H9 (cell line): ENCODE data around the gene WBP1. TPM values are rescaled to one million over a fixed set of nuclear protein-coding genes. Genes with fewer than 3 reads are reported as not detected.

ENCODE experiments used
- DNase-seq: peaks from one replicate; pipeline ENCODE4 v3.0.0-alpha.2; 2017
- H2AFZ ChIP-seq: one replicate; pipeline ENCODE4 v1.6.1; 2013; ENCODE audit warnings: mild to moderate bottlenecking, low read length, control low read depth, moderate library complexity
- H2AK5ac ChIP-seq: 2 replicates; pipeline ENCODE4 v1.6.1; 2013; ENCODE audit warnings: low read length, control low read depth, mixed read lengths; ENCODE audit not compliant: insufficient read length
- H2BK120ac ChIP-seq: one replicate; pipeline ENCODE4 v1.6.1; 2013; ENCODE audit warnings: low read depth, mild to moderate bottlenecking, low read length, control low read depth, inconsistent platforms; ENCODE audit not compliant: poor library complexity, severe bottlenecking
- H2BK12ac ChIP-seq: 2 replicates; pipeline ENCODE4 v1.6.1; 2013; ENCODE audit warnings: low read length, control low read depth, mixed read lengths, low read depth; ENCODE audit not compliant: insufficient read length
- H2BK15ac ChIP-seq: 2 replicates; pipeline ENCODE4 v1.6.1; 2013; ENCODE audit warnings: low read depth, low read length, control low read depth
- H2BK20ac ChIP-seq: one replicate; pipeline ENCODE4 v1.6.1; 2013; ENCODE audit warnings: low read depth, mild to moderate bottlenecking, low read length, control low read depth, inconsistent platforms; ENCODE audit not compliant: poor library complexity, severe bottlenecking
- H2BK5ac ChIP-seq: 2 replicates; pipeline ENCODE4 v1.6.1; 2013; ENCODE audit warnings: low read length, control low read depth, mixed read lengths; ENCODE audit not compliant: insufficient read length
- H3K14ac ChIP-seq: 2 replicates; pipeline ENCODE4 v1.6.1; 2013; ENCODE audit warnings: low read length, control low read depth; ENCODE audit not compliant: insufficient read depth
- H3K18ac ChIP-seq: 2 replicates; pipeline ENCODE4 v1.6.1; 2013; ENCODE audit warnings: low read depth, mild to moderate bottlenecking, mixed read lengths, low read length, control low read depth; ENCODE audit not compliant: insufficient read length
- H3K23ac ChIP-seq: 2 replicates; pipeline ENCODE4 v1.6.1; 2013; ENCODE audit warnings: low read length, control low read depth, mixed read lengths, low read depth; ENCODE audit not compliant: insufficient read length
- H3K23me2 ChIP-seq: 2 replicates; pipeline ENCODE4 v1.6.1; 2013; ENCODE audit warnings: low read depth, mild to moderate bottlenecking, mixed read lengths, low read length, control low read depth; ENCODE audit not compliant: insufficient read length, poor library complexity, severe bottlenecking
- H3K27ac ChIP-seq: 2 replicates; pipeline ENCODE4 v1.5.1; 2013; ENCODE audit warnings: low read length, control low read depth, mixed read lengths, low read depth; ENCODE audit not compliant: insufficient read length
- H3K27me3 ChIP-seq: 2 replicates; pipeline ENCODE4 v1.6.1; 2013; ENCODE audit warnings: low read length, control low read depth, inconsistent platforms; ENCODE audit not compliant: insufficient read depth
- H3K4ac ChIP-seq: 2 replicates; pipeline ENCODE4 v1.6.1; 2013; ENCODE audit warnings: low read depth, mild to moderate bottlenecking, control low read depth, inconsistent platforms, low read length, moderate library complexity
- H3K4me1 ChIP-seq: 2 replicates; pipeline ENCODE4 v1.6.1; 2013; ENCODE audit warnings: low read length, control low read depth, inconsistent platforms; ENCODE audit not compliant: insufficient read depth
- H3K4me2 ChIP-seq: 2 replicates; pipeline ENCODE4 v1.6.1; 2013; ENCODE audit warnings: low read length, control low read depth, mixed read lengths; ENCODE audit not compliant: insufficient read length, insufficient read depth
- H3K56ac ChIP-seq: 2 replicates; pipeline ENCODE4 v1.6.1; 2013; ENCODE audit warnings: low read depth, mild to moderate bottlenecking, mixed read lengths, low read length, control low read depth; ENCODE audit not compliant: insufficient read length
- H3K79me1 ChIP-seq: 2 replicates; pipeline ENCODE4 v1.6.1; 2013; ENCODE audit warnings: low read depth, mild to moderate bottlenecking, moderate library complexity, low read length, control low read depth, inconsistent platforms; ENCODE audit not compliant: insufficient read depth, poor library complexity, severe bottlenecking
- H3K79me2 ChIP-seq: 2 replicates; pipeline ENCODE4 v1.6.1; 2013; ENCODE audit warnings: low read length, control low read depth, inconsistent platforms; ENCODE audit not compliant: insufficient read depth
- H3K9ac ChIP-seq: 2 replicates; pipeline ENCODE4 v1.6.1; 2013; ENCODE audit warnings: low read length, control low read depth, mixed read lengths; ENCODE audit not compliant: insufficient read length; ENCODE audit errors: extremely low read depth
- H3K9me3 ChIP-seq: one replicate; pipeline ENCODE4 v1.6.1; 2013; ENCODE audit warnings: low read depth, low read length, inconsistent platforms; ENCODE audit not compliant: control insufficient read depth
- H3T11ph ChIP-seq: one replicate; pipeline ENCODE4 v1.6.1; 2013; ENCODE audit warnings: mild to moderate bottlenecking, low read length, control low read depth, inconsistent platforms
- H4K20me1 ChIP-seq: one replicate; pipeline ENCODE4 v1.6.1; 2013; ENCODE audit not compliant: control insufficient read depth, insufficient read length, insufficient read depth
- H4K5ac ChIP-seq: 2 replicates; pipeline ENCODE4 v1.6.1; 2013; ENCODE audit warnings: low read depth, mild to moderate bottlenecking, mixed read lengths, low read length, control low read depth; ENCODE audit not compliant: insufficient read length
- H4K8ac ChIP-seq: replicated peaks from 2 replicates; pipeline ENCODE4 v1.6.1; 2013; ENCODE audit warnings: low read length, control low read depth, mixed read lengths, low read depth; ENCODE audit not compliant: insufficient read length
- H4K91ac ChIP-seq: 2 replicates; pipeline ENCODE4 v1.6.1; 2013; ENCODE audit warnings: low read depth, mild to moderate bottlenecking, moderate library complexity, mixed read lengths, low read length, control low read depth; ENCODE audit not compliant: insufficient read length
- H3K27ac Mint-ChIP-seq, 3 experiments: 2 replicates in 2 of 3; 3 replicates in 1 of 3; pipeline ENCODE4 v1.8.0; 2020 to 2021; ENCODE audit warnings: mixed read lengths in 3 of 3, mild to moderate bottlenecking in 1 of 3, moderate library complexity in 1 of 3
- H3K27me3 Mint-ChIP-seq: 2 replicates; pipeline ENCODE4 v1.8.0; 2021; ENCODE audit warnings: low read depth, mild to moderate bottlenecking, moderate library complexity, mixed read lengths
- H3K36me3 Mint-ChIP-seq, 3 experiments: 2 replicates in 2 of 3; 3 replicates in 1 of 3; pipeline ENCODE4 v1.8.0; 2020 to 2021; ENCODE audit warnings: low read depth in 3 of 3, mixed read lengths in 3 of 3; ENCODE audit not compliant: insufficient read depth in 1 of 3
- H3K4me1 Mint-ChIP-seq, 2 experiments: 2 replicates each; pipeline ENCODE4 v1.8.0; 2020; ENCODE audit warnings: mixed read lengths in 2 of 2
- H3K4me3 Mint-ChIP-seq, 2 experiments: 2 replicates in 1 of 2; 3 replicates in 1 of 2; pipeline ENCODE4 v1.8.0; 2020 to 2021; ENCODE audit warnings: mild to moderate bottlenecking in 2 of 2, mixed read lengths in 2 of 2, moderate library complexity in 1 of 2
- H3K9me3 Mint-ChIP-seq, 2 experiments: 2 replicates in 1 of 2; 3 replicates in 1 of 2; pipeline ENCODE4 v1.8.0; 2020; ENCODE audit warnings: mild to moderate bottlenecking in 2 of 2, mixed read lengths in 2 of 2, moderate library complexity in 1 of 2
- WGBS: extraction: QIAGEN DNeasy Blood & Tissue Kit; methylation state at CpG from one replicate; pipeline ENCODE4 v1.1.7; 2013; ENCODE audit warnings: missing lambda C conversion rate, low lambda C conversion rate, mixed read lengths; ENCODE audit not compliant: insufficient read length; ENCODE audit errors: extremely low coverage; 5-methylcytosine and 5-hydroxymethylcytosine counted together
- total RNA-seq: library from RNA; stranded (reverse); gene quantifications from 2 replicates; pipeline ENCODE4 v1.2.1, GENCODE V29; 2021
- TF ChIP-seq, protein P1 (sequence below): fragments of 200-600 bp; sonication (generic); conservative IDR thresholded peaks from 3 replicates; pipeline ENCODE4 v1.8.0; 2021; ENCODE audit warnings: antibody characterized with exemption, mild to moderate bottlenecking

The WBP1 gene
- total RNA-seq, 1 experiment from 2014 or later: 82.1 TPM

DNA sequence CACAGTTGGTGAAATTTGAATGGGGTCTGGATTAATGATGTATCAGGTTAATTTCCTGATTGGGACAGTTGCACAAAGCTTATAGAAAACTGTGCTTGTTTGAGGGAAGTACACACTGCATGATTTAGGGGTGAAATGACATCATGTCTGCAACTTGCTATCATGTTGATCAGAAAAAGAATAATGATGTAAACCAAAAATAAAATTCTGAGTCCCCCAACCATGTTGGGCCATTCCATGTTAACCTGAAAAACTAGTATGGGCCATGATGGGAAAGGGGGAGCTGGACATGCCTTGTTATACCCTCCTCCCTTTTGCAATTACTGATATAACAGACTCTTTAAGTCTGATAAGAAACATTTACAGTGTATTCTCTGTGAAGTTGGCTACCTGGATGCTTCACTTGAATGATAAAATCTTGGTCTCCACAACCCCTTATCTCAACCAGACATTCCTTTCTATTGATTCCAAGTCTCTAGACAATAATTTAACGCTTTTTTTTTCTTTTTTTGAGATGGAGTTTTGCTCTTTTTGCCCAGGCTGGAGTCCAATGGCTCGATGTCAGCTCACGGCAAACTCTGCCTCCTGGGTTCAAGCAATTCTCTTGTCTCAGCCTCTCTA, 7.6 kb upstream of the WBP1 start:
- Mint-ChIP-seq H3K36me3 (no peaks in the 10 kb centered on the region), H3K27me3 (peaks cover 5% of the 10 kb centered on the region), H3K9me3 (no peaks in the 10 kb centered on the region), H3K27ac (no peak overlapping the region; a peak in 1 of 7 replicates), H3K4me3 (no peak overlapping the region; a peak in 1 of 5 replicates), H3K4me1 (peaks cover 8 to 13% of the 10 kb centered on the region in 2 experiments)
- Histone ChIP-seq H3K56ac (no peak overlapping the region), H3K4ac (no peak overlapping the region), H2BK120ac (no peak overlapping the region), H3K79me2 (no peaks in the 10 kb centered on the region), H3T11ph (no peak overlapping the region), H3K27ac (no peak overlapping the region), H2BK15ac (no peak overlapping the region), H2AK5ac (no peak overlapping the region), H3K9ac (no peak overlapping the region), H4K91ac (no peak overlapping the region), H3K23ac (no peak overlapping the region), H3K4me2 (no peak overlapping the region), H2BK12ac (no peak overlapping the region), H2BK20ac (no peak overlapping the region), H3K27me3 (no peaks in the 10 kb centered on the region), H3K9me3 (no peaks in the 10 kb centered on the region), H3K79me1 (no peaks in the 10 kb centered on the region), H4K5ac (no peak overlapping the region), H3K4me1 (no peaks in the 10 kb centered on the region), H3K23me2 (peaks cover 5% of the 10 kb centered on the region), H2BK5ac (no peak overlapping the region), H3K14ac (no peak overlapping the region), H4K20me1 (no peaks in the 10 kb centered on the region), H4K8ac (no peak overlapping the region), H2AFZ (no peak overlapping the region), H3K18ac (no peak overlapping the region)
- TF ChIP-seq, protein P1, sequence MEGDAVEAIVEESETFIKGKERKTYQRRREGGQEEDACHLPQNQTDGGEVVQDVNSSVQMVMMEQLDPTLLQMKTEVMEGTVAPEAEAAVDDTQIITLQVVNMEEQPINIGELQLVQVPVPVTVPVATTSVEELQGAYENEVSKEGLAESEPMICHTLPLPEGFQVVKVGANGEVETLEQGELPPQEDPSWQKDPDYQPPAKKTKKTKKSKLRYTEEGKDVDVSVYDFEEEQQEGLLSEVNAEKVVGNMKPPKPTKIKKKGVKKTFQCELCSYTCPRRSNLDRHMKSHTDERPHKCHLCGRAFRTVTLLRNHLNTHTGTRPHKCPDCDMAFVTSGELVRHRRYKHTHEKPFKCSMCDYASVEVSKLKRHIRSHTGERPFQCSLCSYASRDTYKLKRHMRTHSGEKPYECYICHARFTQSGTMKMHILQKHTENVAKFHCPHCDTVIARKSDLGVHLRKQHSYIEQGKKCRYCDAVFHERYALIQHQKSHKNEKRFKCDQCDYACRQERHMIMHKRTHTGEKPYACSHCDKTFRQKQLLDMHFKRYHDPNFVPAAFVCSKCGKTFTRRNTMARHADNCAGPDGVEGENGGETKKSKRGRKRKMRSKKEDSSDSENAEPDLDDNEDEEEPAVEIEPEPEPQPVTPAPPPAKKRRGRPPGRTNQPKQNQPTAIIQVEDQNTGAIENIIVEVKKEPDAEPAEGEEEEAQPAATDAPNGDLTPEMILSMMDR: no peak
- WGBS: no CpG with 5 or more reads among the region's 3 CpGs
- no peak for DNase-seq
